ENCODE results near the gene FAH. TPM values are rescaled to one million over a fixed set of nuclear protein-coding genes. Genes with fewer than 3 reads are reported as not detected.
"Not testable (repeated sequence)": the region's sequence is repeated elsewhere in the genome, so short reads cannot be mapped to it uniquely, and the experiment has no call there.

FAH gene
- total RNA-seq, 1 donor from 2014 or later, result 25.6 TPM

GRCh38 chr15:80155001-80155377 is 2.2 kb downstream of the FAH start:
- ATAC-seq, result no peak
- TF ChIP-seq CTCF (IDR thresholded peaks at IDR 0.05), result no peak

GRCh38 chr15:80155378-80156175 is 2.8 kb downstream of the FAH start:
- peak; percentile 72 for DNase-seq
- peaks cover 49% of the 10 kb centered on the region for H3K4me1 ChIP-seq
- H3K9me3 ChIP-seq; ATAC-seq; H3K27ac ChIP-seq; H3K36me3 ChIP-seq; H3K27me3 ChIP-seq (ENCODE audit: low read depth); H3K4me3 ChIP-seq; intact Hi-C loops (cut with DNase I): not testable (repeated sequence)

More at GRCh38 chr15:80155001-80155377, 2.2 kb downstream of the FAH start:
- no peak overlapping the region for H3K27ac ChIP-seq
- intact Hi-C loops (cut with DNase I), result no loop called here
- no peak for DNase-seq
- H3K9me3 ChIP-seq, result no peaks in the 10 kb centered on the region
- H3K27me3 ChIP-seq (ENCODE audit: low read depth), result no peaks in the 10 kb centered on the region
- no peak overlapping the region for H3K4me3 ChIP-seq
- H3K4me1 ChIP-seq, result peaks cover 43% of the 10 kb centered on the region
- peaks cover 9% of the 10 kb centered on the region for H3K36me3 ChIP-seq

GRCh38 chr15:80156176-80156720 is 3.4 kb downstream of the FAH start:
- no peak overlapping the region for H3K27ac ChIP-seq
- DNase-seq, result no peak
- H3K4me3 ChIP-seq, result no peak overlapping the region
- H3K36me3 ChIP-seq, result peaks cover 9% of the 10 kb centered on the region
- ATAC-seq, result no peak
- TF ChIP-seq CTCF (IDR thresholded peaks at IDR 0.05), result no peak
- H3K27me3 ChIP-seq (ENCODE audit: low read depth), result no peaks in the 10 kb centered on the region
- peaks cover 56% of the 10 kb centered on the region for H3K4me1 ChIP-seq
- no peaks in the 10 kb centered on the region for H3K9me3 ChIP-seq
- intact Hi-C loops (cut with DNase I), result no loop called here

DNA sequence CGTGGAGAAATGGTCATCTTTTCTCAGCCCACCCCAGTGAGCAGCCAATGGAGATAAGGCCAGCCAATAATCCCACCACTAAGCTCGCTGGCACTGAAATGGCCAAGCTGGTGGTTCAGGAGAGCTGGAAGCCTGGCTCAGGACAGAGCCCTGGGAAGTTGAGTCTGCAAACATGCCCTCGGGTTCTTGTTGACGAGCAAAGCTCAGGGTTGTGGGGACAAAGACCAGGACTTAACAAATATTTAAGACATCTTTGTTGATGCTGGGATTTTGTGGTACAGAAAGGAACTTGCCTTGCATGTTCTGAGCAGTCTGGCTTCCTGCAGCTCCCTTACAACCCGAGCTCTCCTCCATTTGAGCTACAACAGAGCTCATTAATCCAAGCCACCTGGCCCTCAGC is 4.4 kb downstream of the FAH start:
- peaks cover 60% of the 10 kb centered on the region for H3K4me1 ChIP-seq
- no peak for TF ChIP-seq CTCF (IDR thresholded peaks at IDR 0.05)
- H3K27me3 ChIP-seq (ENCODE audit: low read depth), result no peaks in the 10 kb centered on the region
- no peak overlapping the region for H3K4me3 ChIP-seq
- no peaks in the 10 kb centered on the region for H3K9me3 ChIP-seq
- H3K27ac ChIP-seq, result no peak overlapping the region
- intact Hi-C loops (cut with DNase I), result no loop called here
- peaks cover 9% of the 10 kb centered on the region for H3K36me3 ChIP-seq
- ATAC-seq (no peak), DNase-seq (no peak)

DNA sequence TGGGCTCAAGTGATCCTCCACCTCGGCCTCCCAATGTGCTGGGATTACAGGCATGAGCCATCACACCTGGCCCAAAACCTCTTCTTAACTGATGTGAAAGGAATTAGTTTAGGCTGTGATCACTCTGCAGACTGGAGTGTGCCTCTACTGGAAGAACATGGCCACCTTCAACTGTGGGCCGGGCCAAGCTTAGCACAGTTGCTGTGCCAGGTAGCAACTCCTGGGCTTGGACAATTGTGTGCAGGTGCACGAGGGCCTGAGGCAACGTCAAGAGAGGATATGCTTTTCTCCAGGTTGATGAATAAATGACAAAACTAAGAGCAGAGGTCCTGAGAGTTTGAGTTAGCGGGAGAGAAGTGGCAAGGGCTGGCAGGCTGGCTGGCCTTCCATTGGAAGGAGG is 6.5 kb downstream of the FAH start:
- H3K27ac ChIP-seq, result peak overlapping the region; percentile 67
- TF ChIP-seq CTCF (IDR thresholded peaks at IDR 0.05), result no peak
- no peak overlapping the region for H3K4me3 ChIP-seq
- H3K36me3 ChIP-seq, result peaks cover 9% of the 10 kb centered on the region
- intact Hi-C loops (cut with DNase I), result no loop called here
- peaks cover 48% of the 10 kb centered on the region for H3K4me1 ChIP-seq
- no peaks in the 10 kb centered on the region for H3K9me3 ChIP-seq
- ATAC-seq (no peak), DNase-seq (no peak)
- H3K27me3 ChIP-seq (ENCODE audit: low read depth), result no peaks in the 10 kb centered on the region

Data from lower lobe of right lung (tissue), 2 donors.